ENCODE data around the gene ME2.
A peak's percentile ranks its signal among the peaks of the same experiment; 100 is the strongest.
"Not testable (repeated sequence)": the region's sequence is repeated elsewhere in the genome, so short reads cannot be mapped to it uniquely, and the experiment has no call there.

The ME2 gene

GRCh38 chr18:50862401-50862800 lies 16.5 kb upstream of the ME2 start:
- DNase-seq = no peak

GRCh38 chr18:50863840-50864375 lies 15.0 kb upstream of the ME2 start:
- DNase-seq = no peak

GRCh38 chr18:50866765-50867164 lies 12.2 kb upstream of the ME2 start:
- DNase-seq = peak; percentile 20

GRCh38 chr18:50869150-50869549 lies 9.8 kb upstream of the ME2 start:
- DNase-seq = no peak

- no peak for DNase-seq
Observed at GRCh38 chr18:50870138-50870845, 8.6 kb upstream of the ME2 start.

GRCh38 chr18:50871846-50872245 lies 7.1 kb upstream of the ME2 start:
- no peak for DNase-seq

GRCh38 chr18:50875966-50876536 lies 2.9 kb upstream of the ME2 start:
- no peak for DNase-seq

GRCh38 chr18:50877545-50878265 lies 1.2 kb upstream of the ME2 start:
- no peak for DNase-seq

GRCh38 chr18:50879302-50880118 lies 592 bp downstream of the ME2 start:
- peak; percentile 78 for DNase-seq

- no peak for DNase-seq
Observed at GRCh38 chr18:50880119-50880465, 1.2 kb downstream of the ME2 start.

GRCh38 chr18:50880944-50881343 lies 2.0 kb downstream of the ME2 start:
- DNase-seq = not testable (repeated sequence)

GRCh38 chr18:50886929-50887328 lies 8.0 kb downstream of the ME2 start:
- no peak for DNase-seq

GRCh38 chr18:50895350-50896045 lies 16.6 kb downstream of the ME2 start:
- DNase-seq = no peak

- DNase-seq = no peak
Observed at GRCh38 chr18:50896093-50896492, 17.2 kb downstream of the ME2 start.

- DNase-seq = no peak
Observed at GRCh38 chr18:50898919-50899318, 20.0 kb downstream of the ME2 start.

- peak; percentile 2 for DNase-seq
Observed at GRCh38 chr18:50902797-50903196, 23.9 kb downstream of the ME2 start.

GRCh38 chr18:50906843-50907242 lies 27.9 kb downstream of the ME2 start:
- no peak for DNase-seq

- no peak for DNase-seq
Observed at GRCh38 chr18:50909261-50909660, 30.3 kb downstream of the ME2 start.

- no peak for DNase-seq
Observed at GRCh38 chr18:50911006-50911405, 32.1 kb downstream of the ME2 start.

- no peak for DNase-seq
Observed at GRCh38 chr18:50917021-50917420, 38.1 kb downstream of the ME2 start.

- DNase-seq = no peak
Observed at GRCh38 chr18:50918153-50918552, 39.2 kb downstream of the ME2 start.

- no peak for DNase-seq
Observed at GRCh38 chr18:50924372-50924771, 45.5 kb downstream of the ME2 start.

GRCh38 chr18:50926521-50926920 lies 47.6 kb downstream of the ME2 start:
- no peak for DNase-seq
